Esophagus (tissue), 2 donors: ENCODE results near the gene TCF19. TPM values are rescaled to one million over a fixed set of nuclear protein-coding genes. Genes with fewer than 3 reads are reported as not detected.
"Not testable (repeated sequence)": the region's sequence is repeated elsewhere in the genome, so short reads cannot be mapped to it uniquely, and the experiment has no call there.

Source experiments
- H3K27ac ChIP-seq, 2 donors: one replicate each; pipeline ENCODE4 v1.5.1; 2013; ENCODE audit warnings: low read depth in 2 of 2, mild to moderate bottlenecking in 2 of 2, inconsistent platforms in 1 of 2, low read length in 1 of 2, moderate library complexity in 1 of 2
- H3K27me3 ChIP-seq, 2 donors: one replicate each; pipeline ENCODE4 v1.6.1; 2013; ENCODE audit warnings: low read length in 2 of 2, control low read depth in 1 of 2, mild to moderate bottlenecking in 1 of 2; ENCODE audit not compliant: insufficient read depth in 2 of 2, control insufficient read depth in 1 of 2
- H3K36me3 ChIP-seq, 2 donors: one replicate each; pipeline ENCODE4 v1.6.1; 2013; ENCODE audit warnings: low read length in 1 of 2; ENCODE audit not compliant: control insufficient read depth in 2 of 2, insufficient read depth in 2 of 2
- H3K4me1 ChIP-seq, 2 donors: one replicate each; pipeline ENCODE4 v1.6.1; 2013; ENCODE audit warnings: low read length in 1 of 2; ENCODE audit not compliant: control insufficient read depth in 2 of 2, insufficient read depth in 2 of 2
- H3K4me3 ChIP-seq, 2 donors: one replicate each; pipeline ENCODE4 v1.5.1; 2013; ENCODE audit warnings: low read length in 2 of 2, mild to moderate bottlenecking in 2 of 2, low read depth in 1 of 2, moderate library complexity in 1 of 2
- H3K9me3 ChIP-seq, 2 donors: one replicate each; pipeline ENCODE4 v1.6.1; 2013; ENCODE audit warnings: mild to moderate bottlenecking in 2 of 2, low read depth in 1 of 2, low read length in 1 of 2, moderate library complexity in 1 of 2; ENCODE audit not compliant: control insufficient read depth in 2 of 2, insufficient read depth in 1 of 2
- WGBS, 2 donors: extraction: QIAGEN DNeasy Blood & Tissue Kit; methylation state at CpG; one replicate each; pipeline ENCODE4 v1.1.7; 2013; 5-methylcytosine and 5-hydroxymethylcytosine counted together
- polyA plus RNA-seq, 2 donors: library from polyadenylated mRNA; stranded (reverse); fragments of 200-250 nt; gene quantifications; one replicate each; pipeline ENCODE4 v1.2.3, GENCODE V29; 2013
- donor health status: healthy with polysubstance abuse.
- donor health status: Bipolar disorder and iron deficiency.

Gene TCF19
- polyA plus RNA-seq, 2 donors: 10.3 to 11.0 TPM

- 12 to 13% methylated on average over 34 to 35 of the region's 35 CpGs for WGBS, 2 donors
- Histone ChIP-seq H3K9me3 (no peaks in the 10 kb centered on the region), H3K4me3 (peak overlapping the region; percentile 64 to 76), H3K36me3 (peaks cover 0 to 7% of the 10 kb centered on the region in 2 donors), H3K27me3 (no peaks in the 10 kb centered on the region), H3K4me1 (peaks cover 8 to 10% of the 10 kb centered on the region in 2 donors), H3K27ac (peak overlapping the region in 1 of 2 donors; percentile 84)
These were observed 770 bp downstream of the TCF19 start for GRCh38 chr6:31158863-31159855.

GRCh38 chr6:31161216-31162126, 3.1 kb downstream of the TCF19 start:
- H3K4me1 ChIP-seq: peaks cover 8 to 10% of the 10 kb centered on the region in 2 donors
- H3K9me3 ChIP-seq: no peaks in the 10 kb centered on the region
- H3K27ac ChIP-seq: no peak overlapping the region
- H3K27me3 ChIP-seq: no peaks in the 10 kb centered on the region
- WGBS, 2 donors: 90 to 91% methylated on average over 19 of the region's 19 CpGs
- H3K36me3 ChIP-seq: peaks cover 0 to 1% of the 10 kb centered on the region in 2 donors
- no peak overlapping the region for H3K4me3 ChIP-seq

- H3K27ac ChIP-seq: no peak overlapping the region
- H3K36me3 ChIP-seq: peaks cover 0 to 1% of the 10 kb centered on the region in 2 donors
- no peak overlapping the region for H3K4me3 ChIP-seq
- H3K4me1 ChIP-seq: peaks cover 6% of the 10 kb centered on the region in 2 donors
- no peaks in the 10 kb centered on the region for H3K9me3 ChIP-seq
- H3K27me3 ChIP-seq: no peaks in the 10 kb centered on the region
- WGBS, 2 donors: 89 to 91% methylated on average over 13 of the region's 13 CpGs
These were observed 4.2 kb downstream of the TCF19 start for GRCh38 chr6:31162463-31163165.

GRCh38 chr6:31163922-31164321, 5.5 kb downstream of the TCF19 start:
- Histone ChIP-seq H3K36me3 (peaks cover 0 to 1% of the 10 kb centered on the region in 2 donors), H3K27ac (no peak overlapping the region), H3K4me3 (no peak overlapping the region), H3K27me3 (no peaks in the 10 kb centered on the region), H3K9me3 (no peaks in the 10 kb centered on the region), H3K4me1 (peaks cover 6% of the 10 kb centered on the region in 2 donors)

- H3K36me3 ChIP-seq, H3K4me3 ChIP-seq, H3K9me3 ChIP-seq, H3K27ac ChIP-seq, H3K27me3 ChIP-seq, H3K4me1 ChIP-seq: not testable (repeated sequence)
- 88 to 92% methylated on average over 7 to 8 of the region's 9 CpGs for WGBS, 2 donors
These were observed 6.2 kb downstream of the TCF19 start for GRCh38 chr6:31164475-31165063.

- 78 to 87% methylated on average over 16 to 17 of the region's 17 CpGs for WGBS, 2 donors
- H3K36me3 ChIP-seq, H3K4me1 ChIP-seq, H3K9me3 ChIP-seq, H3K4me3 ChIP-seq, H3K27ac ChIP-seq, H3K27me3 ChIP-seq: not testable (repeated sequence)
These were observed 6.9 kb downstream of the TCF19 start for GRCh38 chr6:31165064-31165832.

- H3K9me3 ChIP-seq: no peaks in the 10 kb centered on the region
- H3K27me3 ChIP-seq: no peaks in the 10 kb centered on the region
- H3K36me3 ChIP-seq: peaks cover 0 to 1% of the 10 kb centered on the region in 2 donors
- 72% methylated on average over 5 of the region's 5 CpGs for WGBS, 2 donors
- H3K27ac ChIP-seq: no peak overlapping the region
- H3K4me3 ChIP-seq: no peak overlapping the region
- no peaks in the 10 kb centered on the region for H3K4me1 ChIP-seq
These were observed 7.6 kb downstream of the TCF19 start for GRCh38 chr6:31165986-31166385.

- Histone ChIP-seq H3K27ac (no peak overlapping the region), H3K27me3 (no peaks in the 10 kb centered on the region), H3K36me3 (no peaks in the 10 kb centered on the region), H3K4me3 (no peak overlapping the region), H3K4me1 (no peaks in the 10 kb centered on the region), H3K9me3 (no peaks in the 10 kb centered on the region)
- 83 to 89% methylated on average over 3 of the region's 3 CpGs for WGBS, 2 donors
These were observed 10.2 kb downstream of the TCF19 start for GRCh38 chr6:31168606-31169005.
